RWPE1 (cell line): ENCODE results near the gene LZTR1.
A peak's percentile ranks its signal among the peaks of the same experiment; 100 is the strongest.

Source experiments
- CTCF ChIA-PET: fragments of 350-600 bp; sonication (Branson Sonifier 250); formaldehyde crosslinking; extraction: SDS; loops from one replicate; lab custom pipeline; 2021; lab: Yijun Ruan, JAX
- POLR2A ChIA-PET: fragments of 400-600 bp; formaldehyde crosslinking; extraction: SDS; loops from one replicate; lab custom pipeline; 2020; ENCODE audit warnings: antibody characterized with exemption; ENCODE audit not compliant: low non-redundant PET; lab: Yijun Ruan, JAX
- DNase-seq: peaks from one replicate; pipeline ENCODE4 v3.0.0; 2012; ENCODE audit warnings: low spot score
- H3K27ac ChIP-seq: fragments of 450-650 bp; 2 replicates; pipeline ENCODE4 v1.5.1; 2017
- TF ChIP-seq, protein P1 (sequence below): fragments of 450-650 bp; conservative IDR thresholded peaks from 2 replicates; pipeline ENCODE4 v1.5.1; 2017; ENCODE audit warnings: low read depth, mild to moderate bottlenecking

LZTR1 gene

DNA sequence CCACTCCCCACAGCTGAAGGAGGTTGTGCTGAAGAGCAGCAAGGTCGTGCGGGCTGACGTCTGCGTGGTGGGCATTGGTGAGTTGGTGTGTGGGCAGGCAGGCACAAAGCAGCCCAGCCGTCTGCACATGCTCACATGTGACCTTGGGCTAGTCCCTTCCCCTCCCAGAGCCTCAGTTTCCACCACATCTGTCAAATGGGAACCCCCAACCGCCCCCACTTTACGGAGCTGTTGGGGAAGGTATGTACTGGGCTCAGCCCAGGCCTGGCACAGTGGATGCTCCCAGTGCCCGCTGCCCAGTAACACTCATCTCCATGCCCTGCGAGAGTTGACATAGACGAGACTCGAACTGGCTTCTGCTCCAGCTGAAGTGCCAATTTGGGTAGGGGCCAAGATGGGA, 5.1 kb upstream of the LZTR1 start:
- TF ChIP-seq, protein P1, sequence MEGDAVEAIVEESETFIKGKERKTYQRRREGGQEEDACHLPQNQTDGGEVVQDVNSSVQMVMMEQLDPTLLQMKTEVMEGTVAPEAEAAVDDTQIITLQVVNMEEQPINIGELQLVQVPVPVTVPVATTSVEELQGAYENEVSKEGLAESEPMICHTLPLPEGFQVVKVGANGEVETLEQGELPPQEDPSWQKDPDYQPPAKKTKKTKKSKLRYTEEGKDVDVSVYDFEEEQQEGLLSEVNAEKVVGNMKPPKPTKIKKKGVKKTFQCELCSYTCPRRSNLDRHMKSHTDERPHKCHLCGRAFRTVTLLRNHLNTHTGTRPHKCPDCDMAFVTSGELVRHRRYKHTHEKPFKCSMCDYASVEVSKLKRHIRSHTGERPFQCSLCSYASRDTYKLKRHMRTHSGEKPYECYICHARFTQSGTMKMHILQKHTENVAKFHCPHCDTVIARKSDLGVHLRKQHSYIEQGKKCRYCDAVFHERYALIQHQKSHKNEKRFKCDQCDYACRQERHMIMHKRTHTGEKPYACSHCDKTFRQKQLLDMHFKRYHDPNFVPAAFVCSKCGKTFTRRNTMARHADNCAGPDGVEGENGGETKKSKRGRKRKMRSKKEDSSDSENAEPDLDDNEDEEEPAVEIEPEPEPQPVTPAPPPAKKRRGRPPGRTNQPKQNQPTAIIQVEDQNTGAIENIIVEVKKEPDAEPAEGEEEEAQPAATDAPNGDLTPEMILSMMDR: no peak
- ChIA-PET CTCF (interaction anchor here (0.8 kb wide), 1 partner anchor 43 kb away, joined by 3 read pairs; no protein-coding TSS in a partner anchor), POLR2A (no interaction called here)

DNA sequence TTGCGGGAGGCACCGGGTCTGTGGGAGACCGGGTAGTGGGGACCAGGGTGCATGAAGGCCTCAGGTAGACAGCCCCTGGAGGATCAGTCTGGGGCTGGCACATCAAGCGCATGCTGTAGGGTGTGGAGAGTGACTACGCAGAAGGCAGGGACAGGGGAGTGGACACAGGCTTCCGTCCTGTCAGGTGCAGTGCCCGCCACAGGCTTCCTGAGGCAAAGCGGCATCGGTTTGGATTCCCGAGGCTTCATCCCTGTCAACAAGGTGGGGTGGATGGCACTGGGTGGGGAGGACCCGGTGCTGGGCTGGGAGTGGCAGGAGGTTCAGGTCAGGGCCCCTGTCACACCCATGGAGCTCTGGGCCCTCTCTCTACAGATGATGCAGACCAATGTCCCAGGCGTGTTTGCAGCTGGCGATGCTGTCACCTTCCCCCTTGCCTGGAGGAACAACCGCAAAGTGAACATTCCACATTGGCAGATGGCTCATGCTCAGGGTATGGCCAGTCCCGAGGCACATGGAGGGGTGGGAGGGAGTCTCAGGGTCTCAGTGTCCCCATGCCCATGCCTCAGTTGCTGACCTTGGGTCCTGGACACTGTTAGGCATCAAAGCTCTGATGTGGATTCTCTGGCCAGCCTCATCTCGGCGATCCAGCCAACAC, 4.5 kb upstream of the LZTR1 start:
- CTCF ChIA-PET: no interaction called here
- H3K27ac ChIP-seq: no peak overlapping the region
- POLR2A ChIA-PET: no interaction called here
- DNase-seq: no peak
- TF ChIP-seq, protein P1: no peak

More for the DNA sequence above, 5.1 kb upstream of the LZTR1 start:
- no peak overlapping the region for H3K27ac ChIP-seq
- DNase-seq: no peak

DNA sequence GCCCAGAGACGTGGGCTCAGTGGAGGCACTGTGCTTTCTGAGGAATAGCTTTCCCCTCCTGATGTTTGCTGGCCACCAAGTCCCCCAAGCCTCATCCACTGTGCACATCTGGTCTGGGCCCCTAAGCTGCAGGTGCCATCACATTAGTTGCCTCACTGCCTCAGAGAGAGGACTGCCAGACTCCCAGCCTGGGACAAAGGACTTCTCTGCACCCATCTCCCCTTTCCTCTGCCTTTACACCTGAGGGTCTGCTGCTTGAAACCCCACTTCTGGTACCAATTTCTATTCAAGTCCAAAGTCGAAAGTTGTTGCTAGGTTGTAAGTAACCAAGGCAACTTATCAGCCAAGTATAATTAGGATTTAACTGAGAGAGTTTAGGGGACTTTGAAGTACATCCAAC, 3.7 kb upstream of the LZTR1 start:
- CTCF ChIA-PET: no interaction called here

DNA sequence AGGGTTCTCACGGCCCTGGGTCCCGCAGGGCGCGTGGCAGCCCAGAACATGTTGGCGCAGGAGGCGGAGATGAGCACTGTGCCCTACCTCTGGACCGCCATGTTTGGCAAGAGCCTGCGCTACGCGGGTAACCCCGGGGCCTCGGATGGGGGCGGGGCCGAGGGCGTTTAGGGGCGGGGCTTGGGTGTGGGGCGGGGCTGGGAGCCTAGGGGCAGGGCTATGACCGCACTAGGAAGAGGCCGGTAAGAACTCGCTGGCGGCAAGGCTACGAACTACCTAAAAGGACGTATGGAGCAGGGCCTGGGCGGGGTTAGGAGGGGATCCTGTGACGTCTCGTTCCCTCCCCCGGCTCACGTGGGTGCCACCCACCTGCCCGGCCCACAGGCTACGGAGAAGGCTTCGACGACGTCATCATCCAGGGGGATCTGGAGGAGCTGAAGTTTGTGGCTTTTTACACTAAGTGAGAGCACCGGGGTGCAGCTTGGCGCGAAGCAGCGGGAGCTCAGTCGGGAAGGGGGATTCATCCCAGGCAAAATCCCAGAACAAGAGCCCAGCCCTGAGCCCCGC, 2.8 kb upstream of the LZTR1 start:
- peak overlapping the region; percentile 85; the same call in 1 of the 2 replicates for H3K27ac ChIP-seq
- DNase-seq: no peak
- CTCF ChIA-PET: interaction anchor here (0.5 kb wide), 1 partner anchor 45 kb away, joined by 3 read pairs; no protein-coding TSS in a partner anchor
- TF ChIP-seq, protein P1: no peak
- POLR2A ChIA-PET: no interaction called here

More for the DNA sequence above, 3.7 kb upstream of the LZTR1 start:
- no peak for DNase-seq
- POLR2A ChIA-PET: no interaction called here
- TF ChIP-seq, protein P1: no peak
- H3K27ac ChIP-seq: no peak overlapping the region

DNA sequence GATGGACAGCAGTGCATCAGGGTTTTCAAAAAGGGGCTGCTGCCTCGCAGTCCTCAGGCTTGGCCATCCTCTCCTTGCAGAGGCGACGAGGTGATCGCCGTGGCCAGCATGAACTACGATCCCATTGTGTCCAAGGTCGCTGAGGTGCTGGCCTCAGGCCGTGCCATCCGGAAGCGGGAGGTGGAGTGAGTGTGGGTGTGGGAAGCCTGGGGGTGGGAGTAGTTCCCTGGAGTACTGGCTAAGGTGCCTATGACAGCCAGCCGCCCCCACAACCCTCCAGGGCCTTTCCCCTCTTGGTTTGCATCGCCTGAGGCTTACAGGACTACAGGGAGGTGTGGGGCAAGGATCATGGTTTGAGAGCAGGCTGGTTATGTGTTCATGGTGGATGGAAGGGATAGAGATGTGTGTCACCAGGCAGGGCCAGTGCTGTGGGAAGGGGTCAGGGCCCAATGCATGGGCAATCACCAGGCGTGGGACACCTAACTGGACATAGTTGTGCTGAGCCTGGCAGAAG, 2.1 kb upstream of the LZTR1 start:
- peak overlapping the region; percentile 85; the same call in 1 of the 2 replicates for H3K27ac ChIP-seq
- ChIA-PET POLR2A (no interaction called here), CTCF (interaction anchor here (0.5 kb wide), 1 partner anchor 45 kb away, joined by 3 read pairs; no protein-coding TSS in a partner anchor)
- TF ChIP-seq, protein P1: no peak
- no peak for DNase-seq

DNA sequence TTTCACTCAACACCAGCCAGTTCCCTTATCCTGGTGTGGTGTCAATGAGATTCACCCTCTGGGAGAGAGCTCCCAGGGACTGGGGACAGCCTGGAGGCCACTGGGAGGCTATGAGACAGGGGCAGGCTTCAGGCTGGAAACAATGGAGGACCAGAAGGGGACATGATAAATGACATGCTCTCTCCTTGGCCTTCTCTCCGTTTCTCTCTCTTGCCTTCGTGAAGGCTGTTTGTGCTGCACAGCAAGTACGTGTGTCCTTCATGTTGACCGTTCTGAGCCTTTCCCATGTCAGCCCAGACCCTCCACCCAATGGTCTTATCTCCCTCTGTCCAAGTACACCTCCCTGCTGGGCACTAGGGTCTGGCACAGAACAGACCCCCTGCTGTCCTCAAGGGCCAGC, 1.6 kb upstream of the LZTR1 start:
- ChIA-PET POLR2A (no interaction called here), CTCF (no interaction called here)
- H3K27ac ChIP-seq: peak overlapping the region; percentile 85
- TF ChIP-seq, protein P1: no peak
- DNase-seq: no peak
